GM19025 (cell line): ENCODE measurements around the gene ULK2.

Experiments used
- ATAC-seq: cut with Tn5 transposase; IDR thresholded peaks from one replicate; pipeline ENCODE4 v1.9.1; 2021; ENCODE audit warnings: mild to moderate bottlenecking, low read depth, moderate library complexity; ENCODE audit not compliant: unreplicated experiment

The ULK2 gene

GRCh38 chr17:19750020-19750572 lies 117.6 kb downstream of the ULK2 start:
- ATAC-seq = no peak

- no peak for ATAC-seq
Measured at GRCh38 chr17:19748807-19749193, 118.9 kb downstream of the ULK2 start.

- ATAC-seq = no peak
Measured at GRCh38 chr17:19747829-19748806, 119.6 kb downstream of the ULK2 start, which contains the start of gene ALDH3A1. TSS of gene ALDH3A1 (minus strand) at chr17:19748298. CDS start at chr17:19745129, 3,169 bp downstream.

- ATAC-seq = no peak
Measured at GRCh38 chr17:19747159-19747719, 120.5 kb downstream of the ULK2 start.

GRCh38 chr17:19746517-19746916 lies 121.2 kb downstream of the ULK2 start:
- no peak for ATAC-seq

- no peak for ATAC-seq
Measured at GRCh38 chr17:19744922-19745757, 122.6 kb downstream of the ULK2 start.

GRCh38 chr17:19744492-19744891 lies 123.2 kb downstream of the ULK2 start:
- no peak for ATAC-seq

GRCh38 chr17:19743101-19744100 lies 124.3 kb downstream of the ULK2 start:
- no peak for ATAC-seq

- no peak for ATAC-seq
Measured at GRCh38 chr17:19742495-19742894, 125.2 kb downstream of the ULK2 start.

GRCh38 chr17:19741832-19742457 lies 125.8 kb downstream of the ULK2 start:
- no peak for ATAC-seq

GRCh38 chr17:19740933-19741332 lies 126.8 kb downstream of the ULK2 start:
- ATAC-seq = no peak

GRCh38 chr17:19739241-19740201 lies 128.2 kb downstream of the ULK2 start:
- no peak for ATAC-seq

- no peak for ATAC-seq
Measured at GRCh38 chr17:19738757-19739156, 129.0 kb downstream of the ULK2 start.

- ATAC-seq = no peak
Measured at GRCh38 chr17:19738073-19738449, 129.7 kb downstream of the ULK2 start.

- no peak for ATAC-seq
Measured at GRCh38 chr17:19737305-19738072, 130.2 kb downstream of the ULK2 start.

- no peak for ATAC-seq
Measured at GRCh38 chr17:19736071-19736470, 131.7 kb downstream of the ULK2 start.

GRCh38 chr17:19733953-19734526 lies 133.7 kb downstream of the ULK2 start:
- no peak for ATAC-seq
